GM19025 (cell line): Measurements from ENCODE around the gene NAA40.
A peak's percentile ranks its signal among the peaks of the same experiment; 100 is the strongest.

Experiments used
- ATAC-seq: cut with Tn5 transposase; IDR thresholded peaks from one replicate; pipeline ENCODE4 v1.9.1; 2021; ENCODE audit warnings: mild to moderate bottlenecking, low read depth, moderate library complexity; ENCODE audit not compliant: unreplicated experiment

NAA40 gene

DNA sequence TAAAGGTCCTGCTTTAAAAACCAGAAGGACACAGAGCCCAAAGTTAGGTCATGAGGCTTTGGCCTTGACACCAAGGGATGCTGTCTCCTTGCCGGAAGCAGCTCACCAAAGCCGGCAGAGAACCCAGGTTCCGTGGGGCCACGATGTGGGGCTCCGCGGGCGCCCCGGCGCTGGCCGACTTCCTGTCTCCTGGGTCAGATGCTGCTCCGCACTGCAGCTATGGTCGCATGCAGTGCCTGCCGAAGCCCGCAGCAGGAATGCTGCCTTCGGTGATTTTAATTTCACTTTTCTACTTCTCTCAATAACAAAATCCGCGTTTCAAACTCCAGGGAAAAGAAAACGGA lies 47.0 kb downstream of the NAA40 start:
- ATAC-seq, result no peak

GRCh38 chr11:63986156-63986931 lies 47.5 kb downstream of the NAA40 start, which contains the start of gene OTUB1:
Gene OTUB1, plus strand, starts transcription at chr11:63986438. Its CDS starts 19 bp downstream, at chr11:63986457.
- ATAC-seq, result peak; percentile 80

- ATAC-seq, result no peak
These were observed 48.2 kb downstream of the NAA40 start for GRCh38 chr11:63986932-63987513.

GRCh38 chr11:63991558-63991957 lies 52.8 kb downstream of the NAA40 start:
- ATAC-seq, result no peak

GRCh38 chr11:63993100-63993499 lies 54.3 kb downstream of the NAA40 start:
- no peak for ATAC-seq

GRCh38 chr11:63993993-63994392 lies 55.2 kb downstream of the NAA40 start:
- no peak for ATAC-seq

DNA sequence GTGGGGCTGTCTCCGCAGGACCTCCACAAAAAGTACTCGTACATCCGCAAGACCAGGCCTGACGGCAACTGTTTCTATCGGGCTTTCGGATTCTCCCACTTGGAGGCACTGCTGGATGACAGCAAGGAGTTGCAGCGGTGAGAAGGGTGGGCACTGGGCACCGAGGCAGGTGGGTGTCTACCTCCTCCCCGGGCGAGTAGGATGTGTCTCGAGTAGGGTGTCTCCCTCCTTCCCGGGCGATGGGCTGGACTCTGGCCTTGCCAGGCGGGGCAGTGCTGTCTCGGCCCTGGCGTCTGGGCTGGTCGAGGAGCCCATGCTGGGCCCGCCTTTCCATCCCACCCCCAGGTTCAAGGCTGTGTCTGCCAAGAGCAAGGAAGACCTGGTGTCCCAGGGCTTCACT lies 57.7 kb downstream of the NAA40 start:
- no peak for ATAC-seq

GRCh38 chr11:63997104-63997700 lies 58.4 kb downstream of the NAA40 start:
- no peak for ATAC-seq

- no peak for ATAC-seq
These were observed 59.1 kb downstream of the NAA40 start for GRCh38 chr11:63997801-63998337.

DNA sequence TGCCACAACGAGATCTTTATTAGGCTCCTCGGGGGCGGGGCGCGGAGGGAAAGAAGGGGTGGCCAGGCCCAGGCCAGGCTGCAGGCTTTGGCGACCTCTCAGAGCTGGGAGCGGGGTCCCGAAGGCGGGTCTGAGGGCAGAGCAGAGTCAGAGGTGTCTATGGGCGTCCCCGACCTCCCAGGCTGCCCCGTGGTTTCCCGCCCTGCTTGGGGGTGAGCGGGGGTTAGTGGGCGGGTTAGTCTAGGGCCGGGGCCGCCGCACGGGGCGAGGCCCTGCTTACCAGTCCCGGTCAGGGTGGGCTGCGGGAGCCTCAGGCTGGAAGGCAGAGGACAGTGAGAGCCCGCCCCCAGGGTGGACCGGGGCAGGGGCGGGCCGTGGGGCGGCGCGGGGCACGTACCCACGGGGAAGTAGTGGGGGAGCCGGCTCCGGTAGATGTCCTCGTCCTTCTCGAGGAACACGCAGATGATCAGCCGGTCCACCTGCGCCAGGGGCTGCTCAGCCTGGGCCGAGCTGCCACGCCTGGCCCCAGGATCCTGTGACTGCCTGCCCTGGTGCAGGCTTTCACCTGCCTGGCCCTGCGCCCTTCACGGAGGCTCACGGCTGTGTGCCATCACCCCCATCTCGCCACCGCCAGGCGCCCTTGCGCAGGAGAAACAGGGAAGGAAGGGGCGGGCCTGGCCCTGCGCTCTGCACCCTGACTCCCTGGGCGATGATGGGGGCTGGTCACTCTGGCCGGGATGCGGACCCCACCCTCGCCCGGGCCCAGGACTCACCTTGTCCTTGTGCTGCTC lies 60.0 kb downstream of the NAA40 start:
- ATAC-seq, result no peak

DNA sequence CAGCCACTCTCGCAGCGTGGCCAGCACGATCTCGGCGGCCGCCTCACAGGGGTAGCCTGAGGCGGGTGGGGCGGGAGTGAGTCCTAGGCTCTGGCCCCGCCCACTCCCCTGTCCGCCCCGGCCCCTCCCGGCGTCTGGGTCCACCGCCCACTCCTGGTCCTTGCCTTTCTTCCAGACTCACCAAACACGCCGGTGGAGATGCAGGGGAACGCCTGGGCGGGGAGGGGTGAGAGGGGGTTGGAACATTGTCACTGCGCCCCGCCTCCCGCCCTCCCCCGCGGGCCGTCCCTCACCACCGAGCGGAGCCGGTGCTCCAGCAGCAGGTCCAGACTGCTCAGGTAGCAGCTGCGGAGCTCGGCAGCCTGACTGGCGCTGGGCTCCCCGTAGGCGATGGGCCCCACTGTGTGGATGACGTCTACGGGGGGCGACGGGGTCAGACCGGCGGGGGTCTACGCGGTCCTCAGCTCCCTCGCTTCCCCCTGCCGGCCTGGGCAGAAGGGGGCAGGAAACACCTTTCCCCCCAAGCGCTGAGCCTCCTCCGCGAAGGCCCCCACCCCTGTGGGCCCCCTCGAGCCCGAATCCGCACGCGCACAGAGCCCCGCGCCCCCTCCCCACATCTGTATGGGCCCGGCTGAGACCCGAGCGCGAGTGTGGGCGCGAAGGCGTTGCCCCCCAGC lies 60.7 kb downstream of the NAA40 start:
- no peak for ATAC-seq

- no peak for ATAC-seq
These were observed 61.4 kb downstream of the NAA40 start for GRCh38 chr11:64000026-64000739.

- no peak for ATAC-seq
These were observed 62.1 kb downstream of the NAA40 start for GRCh38 chr11:64000740-64001483.

GRCh38 chr11:64001484-64002420 lies 63.0 kb downstream of the NAA40 start:
- no peak for ATAC-seq

- ATAC-seq, result no peak
These were observed 65.2 kb downstream of the NAA40 start for GRCh38 chr11:64003807-64004589.

DNA sequence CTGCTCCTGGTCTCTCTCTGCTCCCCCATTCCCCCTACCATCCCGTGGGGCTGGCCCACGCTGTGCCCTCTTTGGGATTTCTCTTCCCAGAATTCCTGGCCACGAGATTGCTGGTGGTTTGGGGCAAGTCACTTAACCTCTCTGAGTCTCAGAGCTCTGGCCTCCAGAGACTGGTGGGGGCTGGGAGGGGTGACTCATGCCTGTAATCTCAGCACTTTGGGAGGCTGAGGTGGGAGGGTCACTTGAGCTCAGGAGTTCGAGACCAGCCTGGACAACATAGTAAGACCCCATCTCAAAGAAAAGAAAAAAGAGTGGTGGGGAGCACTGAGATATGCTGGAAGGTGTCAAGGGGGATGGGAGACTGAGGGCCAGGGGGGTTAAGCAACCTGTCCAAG lies 65.8 kb downstream of the NAA40 start:
- no peak for ATAC-seq

DNA sequence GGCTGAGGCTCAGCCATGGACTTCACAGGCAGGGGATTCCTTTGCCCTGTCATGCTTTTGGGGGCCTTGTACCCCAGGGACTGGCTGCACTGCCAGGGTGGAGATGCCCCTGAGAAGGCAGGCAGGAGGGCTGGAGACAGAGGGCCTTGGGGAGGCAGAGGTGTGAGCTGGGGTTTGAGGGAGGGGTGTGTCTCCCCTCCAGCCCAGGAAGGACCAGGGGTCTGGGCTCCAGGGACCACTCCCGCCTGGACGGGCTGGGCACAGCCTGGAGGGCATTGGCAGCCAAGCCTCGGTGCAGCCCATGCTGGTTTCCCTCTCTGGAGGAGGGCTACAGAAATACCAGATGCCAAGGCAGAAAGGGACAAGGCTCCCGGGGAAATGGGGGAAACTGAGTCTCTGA lies 66.9 kb downstream of the NAA40 start:
- ATAC-seq, result no peak
